GM19351 (cell line): ENCODE measurements around the gene THUMPD2.

Experiments
- ATAC-seq: cut with Tn5 transposase; IDR thresholded peaks from one replicate; pipeline ENCODE4 v1.9.1; 2021; ENCODE audit warnings: mild to moderate bottlenecking, moderate library complexity; ENCODE audit not compliant: unreplicated experiment

THUMPD2 gene

GRCh38 chr2:39757156-39757555 is 21.9 kb downstream of the THUMPD2 start:
- no peak for ATAC-seq

GRCh38 chr2:39755466-39755865 is 23.6 kb downstream of the THUMPD2 start:
- ATAC-seq, result no peak

- ATAC-seq, result no peak
Measured at GRCh38 chr2:39743269-39743776, 35.7 kb downstream of the THUMPD2 start.

GRCh38 chr2:39741871-39742270 is 37.2 kb downstream of the THUMPD2 start:
- no peak for ATAC-seq

- ATAC-seq, result no peak
Measured at GRCh38 chr2:39739386-39739785, 39.7 kb downstream of the THUMPD2 start.

GRCh38 chr2:39738936-39739335 is 40.1 kb downstream of the THUMPD2 start:
- ATAC-seq, result no peak

- no peak for ATAC-seq
Measured at GRCh38 chr2:39737661-39738060, 41.4 kb downstream of the THUMPD2 start.

GRCh38 chr2:39736640-39737039 is 42.4 kb downstream of the THUMPD2 start:
- ATAC-seq, result no peak

- no peak for ATAC-seq
Measured at GRCh38 chr2:39735648-39736047, 43.4 kb downstream of the THUMPD2 start.

- ATAC-seq, result no peak
Measured at GRCh38 chr2:39734445-39734844, 44.6 kb downstream of the THUMPD2 start.

- no peak for ATAC-seq
Measured at GRCh38 chr2:39733070-39733674, 45.9 kb downstream of the THUMPD2 start.

- ATAC-seq, result no peak
Measured at GRCh38 chr2:39732482-39732881, 46.6 kb downstream of the THUMPD2 start.

GRCh38 chr2:39731546-39731945 is 47.5 kb downstream of the THUMPD2 start:
- ATAC-seq, result no peak

- no peak for ATAC-seq
Measured at GRCh38 chr2:39730685-39731302, 48.3 kb downstream of the THUMPD2 start.

- ATAC-seq, result no peak
Measured at GRCh38 chr2:39730276-39730675, 48.8 kb downstream of the THUMPD2 start.

- ATAC-seq, result peak; percentile 64
Measured at GRCh38 chr2:39728941-39729351, 50.1 kb downstream of the THUMPD2 start.

- peak; percentile 52 for ATAC-seq
Measured at GRCh38 chr2:39728085-39728484, 51.0 kb downstream of the THUMPD2 start.

GRCh38 chr2:39725401-39725800 is 53.7 kb downstream of the THUMPD2 start:
- ATAC-seq, result no peak

- no peak for ATAC-seq
Measured at GRCh38 chr2:39724828-39725144, 54.3 kb downstream of the THUMPD2 start.

- no peak for ATAC-seq
Measured at GRCh38 chr2:39723946-39724827, 54.9 kb downstream of the THUMPD2 start.

GRCh38 chr2:39723497-39723896 is 55.6 kb downstream of the THUMPD2 start:
- ATAC-seq, result no peak

- ATAC-seq, result no peak
Measured at GRCh38 chr2:39720970-39721369, 58.1 kb downstream of the THUMPD2 start.
